NCI-H2107 (cell line): ENCODE results near the gene UBE2G1.

Experiments used
- DNase-seq: peaks from one replicate; lab custom pipeline; 2025; lab: John Stamatoyannopoulos, UW

Gene UBE2G1

DNA sequence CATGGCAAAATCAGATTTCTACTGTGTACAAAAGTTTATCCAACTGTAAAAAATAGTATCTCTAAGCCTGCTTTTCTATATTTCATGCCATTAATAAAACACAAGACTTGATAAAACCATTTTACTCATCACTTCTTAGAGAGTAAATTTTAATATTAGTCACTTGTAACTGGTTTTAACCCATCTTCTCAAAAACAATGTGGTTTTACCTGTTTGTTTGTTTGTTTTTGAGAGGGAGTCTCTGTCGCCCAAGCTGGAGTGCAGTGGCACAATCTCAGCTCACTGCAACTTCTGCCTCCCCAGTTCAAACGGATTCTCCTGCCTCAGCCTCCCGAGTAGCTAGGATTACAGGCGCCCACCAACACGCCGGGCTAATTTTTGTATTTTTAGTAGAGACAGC is 32.1 kb downstream of the UBE2G1 start:
- no peak for DNase-seq

DNA sequence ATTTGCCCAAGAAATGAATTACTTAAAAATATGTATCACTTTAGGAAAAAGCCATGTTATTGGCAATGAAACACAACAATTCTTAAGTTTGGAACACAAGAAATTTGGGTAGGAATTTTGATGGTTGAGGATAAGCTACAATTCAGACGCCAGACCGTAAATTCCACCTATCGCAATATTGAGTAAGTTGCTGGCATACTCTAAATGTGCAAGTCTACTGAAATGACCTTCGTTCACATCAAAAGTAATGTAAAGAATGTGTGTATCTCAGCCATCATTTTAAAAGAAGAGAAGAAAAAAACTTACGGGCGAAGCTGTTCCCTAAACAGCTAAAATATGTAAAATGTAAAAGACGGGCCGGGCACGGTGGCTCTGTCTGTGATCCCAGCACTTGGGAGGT is 33.4 kb downstream of the UBE2G1 start:
- DNase-seq = no peak

DNA sequence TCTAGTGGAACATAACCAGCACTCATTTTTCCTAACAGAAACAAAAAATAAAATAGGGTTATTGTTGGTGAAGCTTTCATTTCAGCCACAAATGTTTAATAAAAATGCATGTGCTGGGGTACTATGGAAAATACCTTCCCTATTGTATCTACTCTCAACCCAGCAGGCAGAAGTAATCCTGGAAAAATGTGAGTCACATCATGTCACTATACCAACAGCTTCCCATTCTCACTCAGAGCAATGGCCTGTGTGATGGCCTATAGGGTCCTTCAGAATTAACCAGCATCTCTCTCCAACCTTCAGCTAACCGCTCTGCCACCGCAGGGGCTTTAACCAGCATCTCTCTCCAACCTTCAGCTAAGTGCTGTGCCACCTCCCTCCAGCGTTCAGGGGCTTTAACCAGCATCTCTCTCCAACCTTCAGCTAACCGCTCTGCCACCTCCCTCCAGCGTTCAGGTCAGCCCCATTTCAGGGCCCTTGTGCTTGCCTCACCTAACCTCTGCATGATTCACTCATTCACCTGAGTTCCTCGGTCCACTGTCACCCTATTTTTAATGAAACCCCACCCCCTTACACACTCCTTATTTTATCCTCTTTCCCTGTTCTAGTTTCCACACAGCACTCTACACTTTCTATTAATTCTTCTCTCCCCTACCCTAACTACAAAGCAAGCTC is 34.0 kb downstream of the UBE2G1 start:
- no peak for DNase-seq

DNA sequence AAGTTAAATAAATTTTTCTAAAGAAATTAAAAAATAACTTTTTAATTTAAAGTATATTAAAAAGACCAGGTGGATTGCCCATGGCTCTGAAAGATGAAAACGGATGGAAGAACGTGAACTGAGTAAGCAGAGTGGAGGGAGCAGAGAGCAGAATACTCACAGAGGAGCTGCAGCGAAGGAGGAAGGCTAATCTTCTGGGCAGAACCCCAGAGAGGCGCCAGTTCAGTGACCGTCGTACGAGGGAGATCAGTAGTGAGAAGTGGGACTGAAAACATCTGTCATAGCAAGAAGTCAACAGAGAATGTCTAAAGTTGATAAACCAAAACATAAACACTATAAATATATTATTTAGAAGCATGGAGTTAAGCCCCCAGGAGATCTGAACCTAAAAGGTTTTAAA is 34.9 kb downstream of the UBE2G1 start:
- no peak for DNase-seq

DNA sequence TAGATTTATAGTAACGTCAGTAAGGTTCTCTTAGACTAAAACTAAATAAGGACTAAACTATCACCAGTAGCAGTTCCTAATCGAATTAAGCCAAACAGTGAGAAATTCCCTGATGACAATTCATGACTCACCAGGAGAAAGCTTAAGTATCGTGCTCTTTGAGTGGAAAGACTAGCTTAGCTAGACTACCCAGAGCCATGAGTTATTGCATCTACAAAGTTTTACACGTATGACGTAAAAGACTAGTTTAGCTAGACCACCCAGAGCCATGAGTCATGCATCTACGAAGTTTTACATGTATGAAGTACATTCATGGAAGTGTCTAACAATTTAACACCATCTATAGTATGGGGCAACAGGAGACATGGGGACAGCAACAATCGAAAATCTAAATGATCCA is 36.6 kb downstream of the UBE2G1 start:
- DNase-seq = no peak

DNA sequence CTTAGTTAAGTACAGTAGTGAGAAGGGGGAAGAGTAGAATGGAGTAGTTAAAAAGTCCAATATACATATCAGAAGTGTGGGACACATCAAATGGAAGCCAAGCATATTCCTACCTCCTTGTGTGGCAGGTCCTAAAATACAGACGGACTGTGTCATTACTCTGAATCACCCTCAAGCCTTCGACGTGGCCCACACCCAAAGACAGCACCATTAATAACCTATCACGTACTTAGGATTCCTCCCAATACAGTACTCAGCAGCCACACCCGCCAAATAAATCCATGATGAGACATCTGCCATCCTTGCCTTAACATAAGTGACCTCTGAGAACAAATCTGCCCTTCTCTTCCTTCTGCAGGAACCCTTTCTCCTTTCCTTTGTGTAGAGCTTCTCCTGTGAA is 38.9 kb downstream of the UBE2G1 start:
- DNase-seq = no peak

DNA sequence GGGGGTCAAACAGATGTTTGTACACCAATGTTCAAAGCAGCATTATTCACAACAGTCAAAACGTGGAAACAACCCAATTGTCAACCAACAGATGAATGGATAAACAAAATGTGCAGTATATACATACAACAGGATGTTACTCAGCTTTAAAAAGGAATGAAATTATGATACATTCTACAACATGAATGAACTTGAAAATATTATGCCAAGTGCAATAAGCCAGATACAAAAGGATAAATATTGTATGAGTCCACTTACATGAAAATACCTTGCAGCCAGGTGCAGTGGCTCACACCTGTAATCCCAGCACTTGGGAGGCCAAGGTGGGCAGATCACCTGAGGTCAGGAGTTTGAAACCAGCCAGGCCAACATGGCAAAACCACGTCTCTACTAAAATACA is 39.9 kb downstream of the UBE2G1 start:
- no peak for DNase-seq

DNA sequence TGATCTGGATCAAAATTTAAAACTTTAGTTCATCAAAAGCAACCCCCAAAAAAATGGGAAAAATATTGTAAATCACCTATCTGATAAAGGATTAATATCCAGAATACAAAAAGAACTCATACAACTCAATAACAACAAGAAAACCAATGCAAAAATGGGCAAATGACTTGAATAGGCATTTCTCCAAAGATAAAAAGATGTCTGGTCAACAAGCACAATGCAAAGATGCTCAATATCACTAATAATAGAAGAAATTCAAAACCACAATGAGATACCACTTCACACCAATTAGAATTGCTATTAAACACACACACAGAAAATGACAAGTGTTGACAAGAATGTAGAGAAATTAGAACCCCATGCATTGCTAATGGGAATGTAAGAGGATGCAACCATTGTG is 40.4 kb downstream of the UBE2G1 start:
- DNase-seq = no peak

DNA sequence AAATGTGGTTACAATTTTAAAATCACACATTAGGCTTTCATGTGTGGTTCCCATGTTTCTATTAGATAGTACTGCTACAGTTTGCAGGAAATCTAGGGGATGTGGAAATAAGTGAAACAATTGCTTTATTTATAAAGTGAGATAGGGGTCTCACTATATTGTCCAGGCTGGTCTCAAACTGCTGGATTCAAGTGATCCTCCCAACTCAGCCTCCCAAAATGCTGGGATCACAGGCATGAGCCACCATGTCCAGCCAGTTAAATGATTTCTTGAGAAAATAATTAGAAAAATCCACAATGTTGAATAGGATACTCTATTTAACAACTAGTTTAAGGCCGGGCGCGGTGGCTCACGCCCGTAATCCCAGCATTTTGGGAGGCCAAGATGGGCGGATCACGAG is 42.0 kb downstream of the UBE2G1 start:
- DNase-seq = no peak

DNA sequence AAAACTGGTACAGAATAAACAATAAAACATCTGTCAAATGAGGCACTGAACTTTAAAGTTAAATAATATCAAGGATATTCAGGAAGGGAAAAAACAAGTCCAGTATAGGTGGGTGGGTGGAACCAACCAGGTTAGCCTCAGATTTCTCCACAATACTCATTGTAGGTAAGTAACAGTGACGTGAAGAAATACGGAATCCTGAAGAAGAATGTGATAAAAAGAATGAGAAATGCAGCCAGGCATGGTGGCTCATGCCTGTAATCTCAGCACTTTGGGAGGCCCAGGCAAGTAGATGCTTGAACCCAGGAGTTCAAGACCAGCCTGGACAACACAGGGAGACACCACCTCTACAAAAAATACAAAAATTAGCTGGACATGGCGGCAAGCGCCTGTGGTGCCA is 47.3 kb downstream of the UBE2G1 start:
- DNase-seq = no peak

DNA sequence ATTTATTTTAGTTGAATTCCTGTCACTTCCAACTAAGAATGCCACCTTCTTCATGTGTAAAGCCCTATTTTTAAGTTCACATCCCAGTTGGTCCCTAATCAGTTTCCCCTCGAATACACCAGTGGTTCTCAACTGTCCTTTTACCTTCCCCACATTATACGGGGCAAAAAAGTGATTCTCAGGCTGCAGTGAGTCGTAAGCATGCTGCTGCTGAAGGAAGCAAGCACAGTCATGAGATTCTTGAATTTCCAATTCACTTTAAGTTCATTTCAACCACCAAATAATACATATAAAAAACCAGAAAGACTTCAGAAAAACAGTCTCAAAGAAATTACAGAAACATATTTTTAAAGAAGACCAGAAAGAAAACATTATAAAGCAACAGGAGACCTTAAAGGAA is 47.9 kb downstream of the UBE2G1 start:
- no peak for DNase-seq

DNA sequence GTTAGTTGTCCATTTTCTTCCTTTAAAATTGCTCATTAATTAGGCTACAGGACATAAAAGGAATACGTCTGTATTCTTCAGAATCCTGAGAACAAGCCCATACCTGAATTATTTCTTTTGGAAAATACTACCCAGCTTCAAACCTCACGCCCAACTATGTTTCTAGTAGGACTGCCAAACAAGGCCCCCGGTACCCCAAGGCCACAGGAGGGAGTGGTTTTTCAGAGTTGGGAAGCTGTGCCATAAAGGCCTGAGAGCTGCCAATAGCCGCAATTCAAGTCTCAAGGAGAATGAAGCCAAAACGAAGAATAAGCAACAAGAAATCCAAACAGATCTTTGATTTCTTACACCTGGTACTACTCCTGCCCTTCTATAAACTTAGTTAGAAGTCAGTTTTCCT is 48.3 kb downstream of the UBE2G1 start:
- no peak for DNase-seq

DNA sequence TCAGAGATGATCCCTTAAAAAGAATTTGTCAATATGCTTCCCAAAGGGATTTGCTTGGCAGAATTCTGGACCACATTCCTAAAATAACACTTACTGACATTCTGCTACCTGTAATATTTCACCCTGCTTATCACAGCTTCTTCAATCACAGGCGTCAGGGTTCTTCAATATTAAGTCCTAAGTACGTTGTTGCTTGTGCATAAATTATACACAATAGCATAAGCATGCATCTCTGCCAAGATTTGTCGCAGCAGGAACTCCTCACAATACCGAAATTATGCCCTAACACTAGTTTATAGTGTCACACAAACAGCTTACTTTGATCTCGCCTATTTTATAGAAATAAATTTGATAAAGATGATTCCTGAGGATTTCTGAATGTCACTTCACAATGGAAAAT is 48.9 kb downstream of the UBE2G1 start:
- DNase-seq = no peak

DNA sequence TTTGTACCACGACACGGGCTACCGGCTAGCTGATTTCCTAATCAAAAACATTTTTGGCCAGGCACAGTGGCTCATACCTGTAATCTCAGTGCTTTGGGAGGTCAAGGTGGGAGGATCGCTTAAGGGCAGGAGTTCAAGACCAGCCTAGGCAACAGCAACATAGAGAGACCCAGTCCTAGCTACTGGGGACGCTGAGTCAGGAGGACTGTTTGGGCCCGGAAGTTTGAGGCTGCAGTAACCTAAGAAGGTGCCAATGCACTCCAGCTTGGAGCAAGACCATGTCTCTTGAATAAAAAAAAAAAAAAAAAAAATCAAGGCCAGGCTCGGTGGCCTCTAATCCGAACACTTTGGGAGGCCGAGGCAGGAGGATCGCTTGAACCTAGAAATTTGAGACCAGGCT is 49.8 kb downstream of the UBE2G1 start:
- DNase-seq = no peak

DNA sequence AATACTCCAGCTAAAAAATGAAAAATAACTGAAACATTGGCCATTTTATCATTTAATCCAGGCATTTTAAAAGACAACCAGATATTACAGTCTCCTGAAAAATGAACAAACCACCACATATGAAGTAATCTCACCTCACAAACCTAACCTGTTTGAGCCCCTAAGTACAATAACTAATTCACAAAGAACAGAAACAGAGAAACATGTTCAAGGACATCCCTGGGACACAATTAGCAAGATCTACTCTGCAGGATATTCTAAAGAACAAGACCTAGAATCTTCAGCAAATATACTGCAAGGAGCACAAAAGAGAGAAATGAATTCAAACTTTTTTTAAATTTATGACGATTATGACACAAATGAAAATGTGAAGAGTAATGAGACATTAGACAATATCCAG is 51.9 kb downstream of the UBE2G1 start:
- DNase-seq = no peak

DNA sequence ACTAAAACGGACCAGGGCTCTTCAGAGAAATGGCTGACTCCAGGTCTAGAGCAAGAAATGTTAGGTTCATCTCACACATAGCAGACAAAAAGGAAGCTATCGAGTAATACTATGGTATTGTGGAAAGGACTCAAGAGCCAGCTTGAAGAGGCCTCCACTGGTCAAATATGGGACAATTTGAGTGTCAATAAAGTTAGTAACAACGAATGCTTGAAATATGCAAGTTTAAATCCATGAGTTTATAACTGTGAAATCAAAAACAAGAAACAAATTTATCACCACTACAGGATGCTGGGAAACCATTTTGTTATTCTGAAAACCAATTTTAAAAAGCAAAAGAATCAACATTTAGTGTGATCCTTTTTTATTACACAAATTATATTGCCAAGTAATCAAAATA is 52.3 kb downstream of the UBE2G1 start:
- no peak for DNase-seq

DNA sequence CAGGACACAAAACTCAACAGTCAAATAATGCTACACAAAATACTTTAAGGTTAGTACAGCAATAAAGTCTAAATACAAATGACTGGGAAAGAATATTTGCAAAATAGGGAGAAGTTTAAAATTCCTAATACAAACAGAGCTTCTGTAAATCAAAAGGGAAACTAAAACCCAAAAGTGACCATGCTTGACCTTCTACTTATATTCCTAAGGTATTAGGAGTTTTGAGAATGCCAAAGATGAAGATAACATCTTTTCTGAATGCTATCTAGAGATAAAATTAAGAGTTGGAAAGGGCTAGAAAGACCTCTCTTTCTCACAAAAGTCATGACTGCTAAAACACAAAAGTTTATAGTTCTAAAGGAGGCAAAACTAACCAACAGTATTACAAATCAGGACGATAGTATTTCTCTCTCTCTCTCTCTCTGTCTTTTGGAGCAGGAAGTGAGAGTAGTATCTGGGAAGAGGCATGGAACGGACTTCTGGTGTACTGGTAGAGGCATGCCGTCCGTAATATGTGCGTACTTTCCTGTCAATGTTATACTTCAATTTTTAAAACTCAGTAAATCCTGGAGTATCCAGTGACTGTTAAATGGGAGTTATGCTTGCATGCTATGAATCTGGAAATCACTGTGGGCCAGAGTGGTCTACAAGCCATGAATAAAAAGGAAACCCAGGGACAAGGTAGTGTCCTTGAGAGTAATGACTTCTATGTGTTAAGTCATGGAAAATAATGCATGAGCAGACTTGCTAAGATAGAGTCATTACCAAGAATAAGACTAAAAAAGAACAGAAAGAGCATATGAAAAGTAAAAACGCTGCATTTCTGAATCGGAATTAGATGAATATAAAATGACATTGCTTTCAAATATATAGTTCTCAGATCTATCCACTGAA is 53.0 kb downstream of the UBE2G1 start:
- DNase-seq = no peak

DNA sequence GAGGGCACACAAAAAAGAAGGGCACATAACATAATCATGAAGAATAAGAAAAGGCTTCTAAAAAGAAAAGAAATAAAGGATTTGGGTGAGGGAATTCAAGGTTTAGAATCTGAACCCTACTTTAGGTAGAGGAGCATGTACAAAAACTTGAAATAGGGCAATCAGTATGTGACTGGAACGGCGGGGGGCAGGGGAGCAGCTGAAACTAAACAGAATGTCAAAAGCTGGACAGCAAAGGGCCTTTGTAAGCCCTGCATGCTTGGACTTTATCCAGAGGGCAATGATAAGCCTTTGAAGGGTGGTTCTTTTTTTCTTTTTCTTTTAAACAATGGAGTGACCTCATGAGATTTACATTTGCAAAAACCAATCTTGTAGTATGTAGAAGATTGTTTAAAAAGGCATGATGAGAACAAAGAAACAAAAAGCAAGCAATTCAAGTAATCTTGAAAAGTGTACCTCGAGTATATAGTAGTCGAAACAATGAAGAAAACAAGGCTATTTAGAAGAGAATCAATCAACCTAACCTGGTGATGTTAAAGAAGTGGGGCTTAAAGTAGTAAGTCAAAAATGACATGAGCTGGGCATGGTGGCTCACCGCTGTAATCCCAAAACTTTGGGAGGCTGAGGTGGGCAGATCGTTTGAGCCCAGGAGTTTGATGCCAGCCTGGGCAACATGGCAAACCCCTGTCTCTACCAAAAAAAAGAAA is 56.0 kb downstream of the UBE2G1 start:
- no peak for DNase-seq

DNA sequence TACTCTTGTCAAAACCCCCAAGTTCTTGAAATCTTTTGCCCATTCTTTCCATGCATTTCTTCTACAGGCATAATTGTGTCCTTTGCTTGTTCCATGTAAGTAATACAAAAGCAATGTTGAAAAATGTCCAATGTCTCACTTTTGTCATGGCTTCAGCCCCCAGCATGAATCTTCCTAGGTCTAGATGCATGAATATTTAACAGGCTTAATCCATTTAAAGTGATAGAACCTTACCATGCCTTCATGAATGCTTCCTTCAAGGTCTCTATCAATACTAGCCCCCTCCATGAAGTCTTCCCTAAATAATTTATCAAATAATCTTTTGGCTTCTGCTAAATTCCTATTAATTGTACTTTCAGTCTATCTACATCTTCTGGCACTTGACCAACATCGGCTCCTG is 56.6 kb downstream of the UBE2G1 start:
- DNase-seq = no peak

DNA sequence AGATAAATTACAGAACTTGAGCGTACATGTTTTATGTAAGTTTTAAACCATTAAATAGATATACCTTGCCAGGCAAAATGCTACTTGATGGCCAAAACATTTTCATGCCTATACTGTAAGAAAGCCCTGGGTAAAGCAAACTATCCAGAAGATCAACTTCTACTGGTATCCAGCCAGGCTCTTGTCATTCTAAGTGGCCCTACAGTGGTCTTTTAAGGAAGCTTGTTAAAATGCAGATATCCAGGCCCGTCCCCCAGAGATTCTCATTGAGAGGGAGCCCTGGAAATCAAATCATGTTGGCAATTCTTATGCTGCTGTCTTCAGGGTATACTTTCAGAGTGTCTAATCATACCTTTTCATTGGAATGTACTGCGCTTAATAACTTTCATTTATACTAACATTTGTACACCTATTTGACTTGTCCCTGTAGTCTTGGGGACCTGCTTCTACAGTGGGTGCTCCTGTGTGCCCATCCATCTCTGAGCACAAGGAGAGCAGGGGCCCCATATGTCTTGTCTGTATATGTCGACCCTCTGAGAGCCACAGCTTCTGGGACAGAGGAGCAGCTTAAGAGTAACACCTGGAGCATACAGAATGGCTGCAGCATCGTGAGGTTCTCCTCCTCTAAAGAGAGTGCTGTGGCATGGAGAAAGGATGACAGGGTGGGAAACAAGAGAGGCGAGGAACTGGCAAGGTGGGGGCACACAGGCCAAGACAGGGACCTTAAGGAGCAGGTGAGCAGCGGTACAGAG is 59.1 kb downstream of the UBE2G1 start:
- DNase-seq = no peak

DNA sequence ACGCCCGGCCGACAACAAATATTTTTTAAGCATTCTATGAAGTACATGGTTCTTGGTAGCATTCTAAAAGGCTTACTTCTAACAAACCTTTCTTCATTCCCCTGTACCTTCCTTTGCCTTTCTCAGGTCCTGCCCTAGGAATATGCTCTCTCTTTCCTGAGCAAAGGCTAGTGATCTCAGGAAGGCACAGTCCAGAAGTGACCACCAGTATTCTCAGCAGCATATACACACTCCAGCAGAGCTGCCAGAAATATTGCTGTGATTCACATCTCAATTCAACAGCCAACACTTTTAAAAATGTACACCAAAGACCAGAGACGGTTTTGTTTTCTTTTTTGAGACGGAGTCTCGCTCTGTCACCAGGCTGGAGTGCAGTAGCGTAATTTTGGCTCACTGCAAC is 61.3 kb downstream of the UBE2G1 start:
- DNase-seq = no peak

DNA sequence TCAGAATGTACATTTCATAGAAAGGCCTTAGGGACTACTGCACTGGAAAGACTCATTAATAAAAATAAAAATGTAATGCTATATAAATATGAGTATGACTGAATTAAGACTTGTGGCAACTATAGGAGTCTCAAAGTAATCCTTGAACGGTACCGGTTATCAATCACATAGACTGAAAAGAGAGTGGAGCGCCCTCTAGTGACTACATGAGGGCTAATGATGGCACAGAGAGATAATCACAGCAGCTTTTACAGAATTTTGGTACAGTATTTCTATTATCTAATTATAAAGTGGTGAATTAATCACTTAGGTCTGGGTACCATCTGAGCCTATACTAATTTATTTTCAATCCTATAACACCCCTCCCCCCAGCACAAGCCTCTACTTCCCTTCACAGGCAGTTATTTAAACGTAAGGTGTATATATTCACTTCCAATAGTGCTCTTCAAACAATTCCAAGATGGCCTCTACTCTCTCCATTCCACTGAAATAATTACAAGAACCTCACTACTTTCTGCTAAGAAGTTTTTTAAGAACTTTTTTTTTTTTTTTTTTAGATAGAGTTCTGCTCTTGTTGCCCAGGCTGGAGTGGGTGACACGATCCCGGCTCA is 62.0 kb downstream of the UBE2G1 start:
- DNase-seq = peak; percentile 19
